Panc1 (cell line): ENCODE measurements around the gene MTERF4.

Experiments used
- CTCF ChIP-seq: fragments of 450-650 bp; IDR thresholded peaks from 2 replicates; pipeline ENCODE4 v1.5.1; 2017; ENCODE audit warnings: mild to moderate bottlenecking
- POLR2AphosphoS5 ChIP-seq: IDR thresholded peaks from 2 replicates; pipeline ENCODE4 v1.6.1; 2012; ENCODE audit warnings: mild to moderate bottlenecking, low read depth, low read length, moderate library complexity
- TF ChIP-seq, protein P1 (sequence below), 2 experiments: IDR thresholded peaks; 2 replicates each; pipeline ENCODE4 v1.6.1; 2011 to 2012; ENCODE audit warnings: low read depth in 2 of 2, control low read depth in 1 of 2, low read length in 1 of 2, mild to moderate bottlenecking in 1 of 2, moderate library complexity in 1 of 2; ENCODE audit not compliant: insufficient read depth in 1 of 2

- TF ChIP-seq CTCF (no peak), POLR2AphosphoS5 (no peak)
- TF ChIP-seq, protein P1, sequence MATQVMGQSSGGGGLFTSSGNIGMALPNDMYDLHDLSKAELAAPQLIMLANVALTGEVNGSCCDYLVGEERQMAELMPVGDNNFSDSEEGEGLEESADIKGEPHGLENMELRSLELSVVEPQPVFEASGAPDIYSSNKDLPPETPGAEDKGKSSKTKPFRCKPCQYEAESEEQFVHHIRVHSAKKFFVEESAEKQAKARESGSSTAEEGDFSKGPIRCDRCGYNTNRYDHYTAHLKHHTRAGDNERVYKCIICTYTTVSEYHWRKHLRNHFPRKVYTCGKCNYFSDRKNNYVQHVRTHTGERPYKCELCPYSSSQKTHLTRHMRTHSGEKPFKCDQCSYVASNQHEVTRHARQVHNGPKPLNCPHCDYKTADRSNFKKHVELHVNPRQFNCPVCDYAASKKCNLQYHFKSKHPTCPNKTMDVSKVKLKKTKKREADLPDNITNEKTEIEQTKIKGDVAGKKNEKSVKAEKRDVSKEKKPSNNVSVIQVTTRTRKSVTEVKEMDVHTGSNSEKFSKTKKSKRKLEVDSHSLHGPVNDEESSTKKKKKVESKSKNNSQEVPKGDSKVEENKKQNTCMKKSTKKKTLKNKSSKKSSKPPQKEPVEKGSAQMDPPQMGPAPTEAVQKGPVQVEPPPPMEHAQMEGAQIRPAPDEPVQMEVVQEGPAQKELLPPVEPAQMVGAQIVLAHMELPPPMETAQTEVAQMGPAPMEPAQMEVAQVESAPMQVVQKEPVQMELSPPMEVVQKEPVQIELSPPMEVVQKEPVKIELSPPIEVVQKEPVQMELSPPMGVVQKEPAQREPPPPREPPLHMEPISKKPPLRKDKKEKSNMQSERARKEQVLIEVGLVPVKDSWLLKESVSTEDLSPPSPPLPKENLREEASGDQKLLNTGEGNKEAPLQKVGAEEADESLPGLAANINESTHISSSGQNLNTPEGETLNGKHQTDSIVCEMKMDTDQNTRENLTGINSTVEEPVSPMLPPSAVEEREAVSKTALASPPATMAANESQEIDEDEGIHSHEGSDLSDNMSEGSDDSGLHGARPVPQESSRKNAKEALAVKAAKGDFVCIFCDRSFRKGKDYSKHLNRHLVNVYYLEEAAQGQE (IDR thresholded peaks at IDR 0.05; ENCODE audit: insufficient read depth in 1 of 2, low read depth in 2 of 2, low read length in 1 of 2) = no peak
Observed at GRCh38 chr2:241103176-241103595, 1.1 kb upstream of the MTERF4 start.
